Stimulated activated CD8-positive, alpha-beta memory T cell treated with anti-CD3 and anti-CD28 coated beads, Interleukin-2, amount 100 ng/mL, for 48 hours (primary cell): ENCODE results near the gene NLGN4X.

Experiments
- DNase-seq, 2 donors: peaks; one replicate each; pipeline ENCODE4 v3.0.0-alpha.2; 2020; ENCODE audit warnings: low read depth in 2 of 2

Gene NLGN4X

DNA sequence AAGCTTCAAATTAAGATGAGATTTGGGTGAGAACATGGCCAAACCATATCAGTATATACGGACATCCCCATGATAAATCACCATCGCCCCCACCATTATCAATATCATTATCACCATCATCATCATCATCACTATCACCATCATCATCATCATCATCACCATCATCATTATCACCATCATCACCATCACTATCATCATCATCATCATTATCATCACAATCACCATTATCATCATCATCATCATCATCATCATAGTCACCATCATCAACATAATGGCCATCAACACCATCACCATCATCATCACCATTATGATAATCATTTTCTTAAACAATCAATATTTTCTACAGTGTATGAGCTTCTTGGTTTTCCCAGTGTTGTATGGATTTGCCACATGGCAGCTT is 360.9 kb downstream of the NLGN4X start:
- no peak for DNase-seq

DNA sequence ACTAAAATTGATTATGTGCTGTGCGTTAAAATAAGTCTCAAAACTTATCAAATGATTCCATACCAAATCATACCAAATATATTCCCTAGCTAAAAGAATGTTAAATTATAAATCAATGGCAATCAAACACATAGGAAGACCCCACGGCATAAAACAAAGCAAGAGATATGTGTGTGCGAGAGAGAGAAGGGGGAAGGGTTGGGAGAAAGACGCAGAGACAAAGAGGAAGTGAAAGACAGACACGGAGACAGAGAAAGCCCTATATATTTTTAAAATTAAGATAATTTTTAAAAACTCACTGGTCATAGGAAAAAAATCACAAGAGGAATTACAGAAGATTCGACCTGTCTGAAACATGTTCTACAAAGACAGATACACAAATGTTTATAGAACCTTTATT is 371.4 kb downstream of the NLGN4X start:
- DNase-seq: no peak

- DNase-seq: no peak
Observed at GRCh38 chrX:5852941-5853340, 375.7 kb downstream of the NLGN4X start.

GRCh38 chrX:5842601-5843000 is 386.1 kb downstream of the NLGN4X start:
- DNase-seq: no peak
